ENCODE data around the gene BCL7A.
"Not testable (repeated sequence)": the region's sequence is repeated elsewhere in the genome, so short reads cannot be mapped to it uniquely, and the experiment has no call there.

BCL7A gene

DNA sequence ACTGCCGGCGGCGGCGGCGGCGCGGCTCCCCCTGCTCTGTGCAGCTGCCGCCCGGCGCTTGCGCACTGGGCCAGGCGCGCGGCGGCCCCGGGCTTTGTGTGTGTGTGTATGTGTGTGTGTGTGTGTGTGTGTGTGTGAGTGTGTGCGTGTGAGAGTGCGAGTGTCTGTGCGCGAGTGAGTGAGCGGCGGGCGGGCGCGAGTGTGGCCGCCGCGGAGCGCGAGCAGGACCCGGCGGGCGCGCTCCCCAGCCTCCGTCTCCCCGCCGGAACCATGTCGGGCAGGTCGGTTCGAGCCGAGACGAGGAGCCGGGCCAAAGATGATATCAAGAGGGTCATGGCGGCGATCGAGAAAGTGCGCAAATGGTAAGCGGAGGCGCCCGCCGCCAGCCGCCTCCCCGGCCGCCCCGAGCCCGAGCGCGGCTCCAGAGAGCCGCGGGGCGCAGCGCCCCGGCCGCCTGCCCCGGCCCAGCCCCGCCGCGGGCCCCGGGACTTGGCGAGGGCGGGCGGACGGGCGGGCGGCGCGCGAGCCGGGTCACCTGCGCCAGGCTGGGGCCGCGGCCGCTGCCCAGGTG, at the start of gene BCL7A:
TSS of gene BCL7A (plus strand) at position 63 of the 571 bp plus-strand sequence. CDS start at position 271, 208 bp downstream.
- DNase-seq (ENCODE audit: low read depth in 2 of 2, low spot score in 1 of 2): no peak

DNA sequence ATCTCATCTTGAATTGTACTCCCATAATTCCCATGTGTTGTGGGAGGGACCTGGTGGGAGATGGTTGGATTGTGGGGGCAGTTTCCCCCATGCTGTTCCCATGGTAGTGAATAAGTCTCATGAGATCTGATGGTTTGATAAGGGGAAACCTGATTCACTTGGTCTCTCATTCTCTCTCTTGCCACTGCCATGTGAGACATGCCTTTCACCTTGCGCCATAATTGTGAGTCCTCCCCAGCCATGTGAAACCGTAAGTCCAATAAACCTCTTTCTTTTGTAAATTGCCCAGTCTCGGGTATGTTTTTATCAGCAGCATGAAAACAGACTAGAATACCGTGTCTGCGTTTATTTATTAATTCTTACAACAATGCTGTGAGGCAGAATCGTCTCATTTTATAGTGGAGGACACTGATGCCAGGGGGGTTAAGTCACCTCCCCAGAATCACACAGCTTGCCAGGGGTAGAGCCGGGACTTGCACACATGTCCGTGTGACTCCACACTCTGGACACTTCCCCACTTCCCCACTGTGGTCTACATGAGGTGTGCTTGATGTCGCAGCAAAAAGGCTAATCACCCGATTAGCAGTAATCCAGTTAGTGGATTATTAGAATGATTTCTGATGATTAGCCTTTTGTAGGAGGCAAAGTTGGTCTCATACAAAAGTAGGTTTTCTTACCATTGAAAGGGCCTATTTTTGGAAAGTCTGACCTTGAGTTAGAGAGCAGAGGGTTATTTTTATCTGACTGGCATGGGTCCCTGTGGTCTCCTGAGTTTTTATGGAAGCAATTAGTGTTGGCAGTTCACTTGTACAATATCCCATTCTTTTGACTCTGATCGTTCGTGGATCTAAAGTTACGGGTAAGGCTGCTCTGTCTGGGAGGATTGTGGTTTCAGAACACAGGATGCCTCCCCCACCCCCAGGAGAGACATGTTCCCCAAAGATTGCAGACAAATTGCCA, 47.4 kb upstream of the BCL7A start:
- DNase-seq (ENCODE audit: low read depth in 2 of 2, low spot score in 1 of 2): no peak

DNA sequence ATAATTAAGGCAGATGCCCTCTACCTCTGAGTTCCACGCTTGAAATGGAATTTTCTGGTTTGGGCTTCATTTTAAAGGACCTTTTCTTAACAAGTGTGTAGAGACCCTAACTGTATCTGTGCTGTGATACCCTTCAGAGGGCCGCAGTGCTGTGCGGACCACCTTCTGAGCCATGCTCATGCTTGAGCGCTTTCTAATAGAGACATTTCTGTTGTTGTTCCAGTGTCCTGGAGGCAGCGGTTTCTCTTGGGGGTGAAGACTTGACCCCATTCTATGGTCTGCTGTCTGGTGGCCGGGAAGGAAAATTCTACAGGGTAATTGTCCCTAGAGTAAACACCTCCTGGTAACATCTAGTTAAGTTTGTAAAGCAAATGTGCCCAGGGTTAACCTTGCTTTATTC, 46.7 kb upstream of the BCL7A start:
- DNase-seq (ENCODE audit: low read depth in 2 of 2, low spot score in 1 of 2): no peak

DNA sequence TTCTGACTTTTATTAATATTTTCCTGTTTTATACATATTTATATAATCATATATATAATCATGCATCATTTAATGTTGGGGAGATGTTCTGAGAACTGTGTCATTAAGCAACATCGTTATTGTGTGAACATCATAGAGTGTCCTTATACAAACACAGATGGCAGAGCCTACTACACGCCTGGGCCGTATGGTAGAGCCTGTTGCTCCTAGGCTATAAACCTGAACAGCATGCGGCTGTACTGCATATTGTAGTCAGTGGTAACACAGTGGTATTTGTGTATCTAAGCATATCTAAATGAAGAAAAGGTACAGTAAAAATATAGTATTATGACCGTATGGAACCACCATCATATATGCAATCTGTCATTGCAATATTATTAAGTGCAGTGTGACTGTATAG, 44.7 kb upstream of the BCL7A start:
- no peak for DNase-seq (ENCODE audit: low read depth in 2 of 2, low spot score in 1 of 2)

DNA sequence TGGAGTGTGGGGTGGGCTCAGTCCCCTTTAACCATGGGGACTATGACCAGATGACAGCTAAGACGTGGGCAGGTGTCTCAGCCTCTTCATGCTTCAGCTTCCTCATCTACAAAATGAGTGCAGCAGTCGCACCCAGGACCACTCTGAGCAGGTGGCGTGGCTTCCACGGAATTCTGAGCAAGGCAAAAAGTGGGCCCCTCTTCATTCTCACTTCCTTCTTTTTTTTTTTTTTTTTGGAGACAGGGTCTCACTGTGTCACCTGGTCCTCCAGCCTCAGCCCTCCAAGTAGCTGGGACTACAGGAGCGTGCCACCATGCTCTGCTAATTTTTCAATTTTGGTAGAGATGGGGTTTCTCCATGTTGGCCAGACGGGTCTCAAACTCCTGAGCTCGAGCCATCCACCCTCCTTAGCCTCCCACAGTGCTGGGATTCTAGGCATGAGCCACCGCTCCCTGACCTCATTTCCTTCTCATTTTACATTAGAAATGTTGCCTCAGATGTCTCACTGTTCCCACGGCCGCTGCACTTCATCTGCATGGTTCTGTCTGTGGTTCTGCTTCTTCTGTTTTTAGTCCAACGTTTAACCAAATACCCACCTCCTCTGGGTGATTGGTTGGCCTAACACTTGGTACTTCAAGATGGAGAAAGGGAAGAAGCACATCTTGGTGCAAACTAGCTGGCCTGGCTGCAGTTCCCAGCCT, 41.3 kb upstream of the BCL7A start:
- DNase-seq (ENCODE audit: low read depth in 2 of 2, low spot score in 1 of 2): no peak

DNA sequence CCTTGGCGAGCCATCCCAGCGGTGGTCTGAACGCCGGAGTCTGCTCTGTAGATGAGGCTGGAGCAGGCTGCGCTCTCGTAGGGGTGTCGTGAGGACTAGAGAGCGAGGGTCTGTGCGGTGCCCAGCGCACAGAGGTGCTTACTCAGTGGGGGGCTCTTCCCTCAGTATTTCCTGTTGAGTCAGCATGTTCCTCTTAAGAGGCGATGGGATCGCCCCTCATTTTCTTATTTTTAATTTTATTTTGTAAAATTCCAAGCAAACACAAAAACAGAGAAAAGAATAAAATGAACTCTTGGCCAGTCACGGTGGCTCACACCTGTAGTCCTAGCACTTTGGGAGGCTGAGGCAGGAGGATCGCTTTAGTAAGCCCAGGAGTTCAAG, 40.8 kb upstream of the BCL7A start:
- no peak for DNase-seq (ENCODE audit: low read depth in 2 of 2, low spot score in 1 of 2)

DNA sequence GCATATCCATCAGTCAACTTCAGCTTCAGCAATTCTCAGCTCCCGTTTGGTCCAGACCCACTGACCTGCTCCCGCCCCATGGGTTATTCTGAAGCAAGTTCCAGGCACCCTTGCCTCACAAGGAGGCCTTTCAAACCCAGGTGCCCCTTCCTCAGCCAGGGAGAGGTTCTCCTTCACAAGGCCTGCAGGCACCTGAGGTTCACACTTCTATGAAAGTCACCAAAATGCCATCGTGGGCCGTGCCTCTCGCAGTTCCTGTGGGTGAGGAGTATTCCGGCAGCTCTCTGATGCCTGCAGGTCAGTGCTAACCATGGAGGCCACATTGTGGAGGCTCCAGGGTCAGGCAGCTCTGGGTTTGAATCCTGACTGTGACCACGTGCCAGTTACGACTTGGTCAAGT, 40.2 kb upstream of the BCL7A start:
- DNase-seq (ENCODE audit: low read depth in 2 of 2, low spot score in 1 of 2): no peak

DNA sequence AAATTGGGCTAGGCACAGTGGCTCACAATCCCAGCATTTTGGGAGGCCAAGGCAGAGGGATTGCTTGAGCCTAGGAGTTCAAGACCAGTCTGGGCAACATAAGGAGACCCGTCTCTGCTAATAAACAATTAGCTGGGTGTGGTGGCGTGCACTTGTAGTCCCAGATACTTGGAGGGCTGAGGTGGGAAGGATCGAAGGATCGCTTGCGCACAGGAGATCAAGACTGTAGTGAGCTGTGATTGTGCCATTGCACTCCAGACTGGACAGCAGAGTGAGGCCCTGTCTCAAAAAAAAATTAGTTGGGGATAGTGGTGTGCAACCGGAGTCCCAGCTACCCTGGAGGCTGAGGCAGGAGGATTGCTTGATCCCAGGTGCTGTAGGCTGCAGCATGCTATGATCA, 38.7 kb upstream of the BCL7A start:
- no peak for DNase-seq (ENCODE audit: low read depth in 2 of 2, low spot score in 1 of 2)

DNA sequence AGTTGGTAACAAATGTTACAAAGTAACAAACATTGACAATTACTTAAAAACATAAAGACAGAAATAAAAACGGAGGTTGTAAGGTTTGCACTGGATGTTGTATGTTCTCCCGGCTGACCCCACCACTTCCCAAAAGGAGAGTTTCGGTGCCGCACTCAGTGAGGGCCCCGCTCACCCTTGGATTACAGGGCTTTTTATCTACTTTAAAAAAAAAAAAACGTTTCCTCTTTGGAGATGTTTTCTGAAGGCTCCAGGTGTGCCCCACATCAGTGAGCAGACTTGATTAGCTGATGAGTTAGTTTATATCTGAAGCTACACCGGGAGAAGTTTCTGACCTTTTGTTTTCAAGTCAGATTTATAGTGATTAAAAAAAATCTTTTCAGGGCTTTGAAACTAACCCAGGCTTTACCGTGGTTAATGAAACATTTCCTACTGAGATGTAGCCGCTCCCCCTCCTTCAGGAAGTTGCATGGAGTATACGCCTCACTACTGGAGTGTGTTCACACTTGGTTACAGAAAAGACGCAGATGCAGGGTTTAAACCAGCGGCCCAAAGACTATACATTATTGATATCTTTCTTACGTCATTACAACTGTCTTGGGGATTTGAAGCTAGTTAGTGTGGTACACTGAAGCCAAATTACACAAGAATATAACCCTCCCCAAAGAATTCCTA, 38.0 kb upstream of the BCL7A start:
- DNase-seq (ENCODE audit: low read depth in 2 of 2, low spot score in 1 of 2): no peak

DNA sequence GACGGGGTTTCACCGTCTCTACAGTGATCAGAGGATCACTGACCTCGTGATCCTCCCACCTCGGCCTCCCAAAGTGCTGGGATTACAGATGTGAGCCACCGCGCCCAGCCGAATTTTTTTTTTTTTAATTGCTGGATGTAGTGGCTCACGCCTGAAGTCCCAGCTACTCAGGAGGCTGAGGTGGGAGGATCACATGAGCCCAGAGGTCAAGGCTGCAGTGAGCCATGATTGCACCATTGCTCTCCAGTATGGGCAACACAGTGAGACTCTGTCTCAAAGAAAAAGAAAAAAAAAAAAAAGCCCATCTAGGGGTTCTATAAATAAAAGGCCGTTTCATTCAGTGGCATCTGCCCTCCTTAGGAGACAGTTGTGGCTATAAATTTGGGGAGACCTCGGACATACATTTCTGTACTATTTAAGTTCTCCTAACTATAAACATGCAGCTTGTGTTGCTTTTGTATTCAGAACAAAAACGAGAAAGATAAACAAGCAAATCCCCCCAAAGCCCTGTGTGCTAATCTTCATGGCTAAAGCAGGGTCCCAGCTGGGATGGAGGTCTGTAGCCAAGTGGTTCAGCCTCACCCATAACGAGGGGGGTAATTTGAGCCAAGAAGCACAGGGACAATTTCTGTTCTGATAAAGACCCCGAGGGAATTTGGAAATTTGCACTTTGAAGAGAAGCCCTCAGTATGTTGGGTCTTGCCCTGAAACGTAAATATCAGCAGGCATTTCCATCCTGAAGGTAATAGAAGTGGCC, 35.0 kb upstream of the BCL7A start:
- no peak for DNase-seq (ENCODE audit: low read depth in 2 of 2, low spot score in 1 of 2)

DNA sequence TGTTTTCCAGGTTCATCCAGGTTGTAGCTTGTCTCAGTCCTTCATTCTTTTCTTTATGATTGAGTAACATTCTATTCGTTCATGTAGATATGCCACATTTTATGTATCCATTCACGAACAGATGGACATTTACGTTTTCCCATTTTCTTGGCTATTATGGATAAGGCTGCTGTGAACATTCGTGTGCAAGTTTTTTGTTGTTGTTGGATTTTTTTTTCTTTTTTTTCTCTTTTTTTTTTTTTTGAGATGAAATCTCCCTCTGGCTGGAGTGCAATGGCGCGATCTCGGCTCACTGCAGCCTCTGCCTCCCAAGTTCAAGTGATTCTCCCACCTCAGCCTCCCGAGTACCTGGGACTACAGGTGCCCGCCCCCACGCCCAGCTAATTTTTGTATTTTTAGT, 33.2 kb upstream of the BCL7A start:
- DNase-seq (ENCODE audit: low read depth in 2 of 2, low spot score in 1 of 2): not testable (repeated sequence)

DNA sequence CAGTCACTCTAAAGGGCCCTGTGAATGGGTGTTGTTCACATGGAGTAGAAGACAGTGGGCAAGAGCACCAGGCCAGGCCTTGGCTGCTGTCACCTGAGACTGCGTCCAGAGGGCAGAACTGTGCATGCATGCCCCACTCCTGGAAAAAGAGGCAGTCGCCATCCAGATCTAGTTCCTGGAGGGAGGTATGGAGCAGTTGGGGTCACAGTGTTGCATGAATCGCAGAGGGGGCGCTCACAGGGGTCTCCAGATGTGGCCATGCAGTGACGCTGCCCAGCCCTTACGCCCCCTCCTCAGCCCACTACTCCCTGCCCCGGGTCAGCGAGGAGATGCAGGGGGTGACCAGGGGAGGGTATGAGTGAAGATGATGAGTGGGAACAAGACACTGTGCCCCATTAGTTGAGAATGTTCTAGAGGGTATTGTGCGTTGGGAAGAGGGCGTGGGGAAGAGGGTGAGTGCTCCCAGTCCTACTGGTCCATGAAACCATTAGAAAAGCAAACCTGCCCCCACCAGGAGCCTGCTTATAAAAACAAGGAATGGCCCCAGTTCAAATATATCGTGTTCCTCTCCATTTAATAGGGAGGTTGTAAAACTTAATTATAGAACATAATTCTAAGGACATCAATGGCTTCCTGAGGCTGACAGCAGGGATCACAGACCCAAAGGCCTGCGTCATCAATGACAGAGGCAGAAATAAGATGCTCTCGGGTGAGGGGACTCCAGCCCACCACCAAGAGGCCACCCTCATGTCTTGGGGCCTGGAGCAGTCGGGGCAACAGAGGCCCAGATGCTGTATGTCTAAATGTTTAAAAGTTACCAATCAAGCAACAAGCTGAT, 32.2 kb upstream of the BCL7A start:
- no peak for DNase-seq (ENCODE audit: low read depth in 2 of 2, low spot score in 1 of 2)

DNA sequence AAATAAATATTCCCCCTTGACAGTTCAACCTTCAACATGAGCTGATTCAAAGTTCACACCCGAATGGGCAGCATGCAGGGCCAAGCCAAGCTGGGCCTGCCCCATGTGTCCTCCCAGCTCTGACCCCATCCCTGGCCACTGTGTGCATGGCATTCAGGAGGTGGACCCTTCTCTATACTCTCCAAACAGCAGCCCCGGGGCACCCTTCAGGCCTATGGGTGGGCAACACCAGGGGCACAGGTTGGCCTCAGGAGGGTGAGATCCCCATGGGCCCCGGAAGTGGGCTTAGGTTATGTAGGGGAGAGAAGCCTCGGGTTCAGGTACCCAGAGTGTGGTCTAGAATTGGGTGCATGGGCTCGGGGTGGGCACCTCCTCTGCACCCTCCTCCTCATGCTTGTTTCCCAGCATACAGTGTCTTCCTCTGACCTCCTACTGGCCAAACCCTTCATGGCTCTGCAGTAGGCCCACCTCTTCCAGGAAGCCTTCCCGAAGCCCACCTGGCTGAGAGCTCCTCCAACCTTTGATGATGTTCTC, 31.5 kb upstream of the BCL7A start:
- DNase-seq (ENCODE audit: low read depth in 2 of 2, low spot score in 1 of 2): no peak

DNA sequence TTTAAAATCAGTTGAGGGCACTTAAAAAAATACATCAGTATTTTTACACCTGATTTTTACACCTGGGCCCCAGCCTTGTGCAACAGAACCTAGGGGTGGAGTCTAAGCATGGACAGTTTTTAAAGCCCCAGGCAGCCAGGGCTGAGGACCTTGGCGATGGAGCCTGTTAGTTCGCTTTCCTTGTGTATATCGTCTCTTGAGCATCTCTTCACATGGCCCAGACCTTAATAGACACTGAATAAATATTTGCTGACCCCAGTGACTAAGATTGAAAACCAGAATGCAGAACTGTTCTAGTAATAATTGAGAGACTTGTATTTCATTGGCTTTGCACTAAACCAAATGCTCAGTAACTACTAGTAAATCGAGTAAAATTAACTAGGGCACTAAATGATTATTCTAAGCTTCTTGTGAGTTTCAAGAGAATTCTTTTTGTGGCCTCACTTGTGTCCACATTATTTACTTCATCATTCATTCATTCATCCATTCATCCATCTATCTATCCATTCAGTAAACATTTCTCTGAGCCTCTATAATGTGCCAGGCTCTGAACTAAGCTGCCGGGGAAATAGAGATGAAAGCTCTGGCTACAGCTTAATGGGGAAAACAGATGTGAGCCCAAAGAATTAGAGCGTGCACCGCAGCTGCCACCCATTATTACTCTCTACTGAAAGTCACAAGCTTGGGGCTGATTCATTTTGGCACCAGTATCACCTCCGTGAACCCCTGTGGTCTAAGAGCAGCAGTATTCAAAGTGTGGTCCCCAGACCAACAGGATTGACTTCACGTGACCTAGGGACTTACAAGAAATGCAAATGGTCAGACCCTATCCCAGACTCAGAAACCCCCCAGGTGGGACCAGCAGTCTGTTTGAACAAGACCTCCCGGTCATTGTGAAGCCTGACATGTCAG, 30.7 kb upstream of the BCL7A start:
- DNase-seq (ENCODE audit: low read depth in 2 of 2, low spot score in 1 of 2): no peak

DNA sequence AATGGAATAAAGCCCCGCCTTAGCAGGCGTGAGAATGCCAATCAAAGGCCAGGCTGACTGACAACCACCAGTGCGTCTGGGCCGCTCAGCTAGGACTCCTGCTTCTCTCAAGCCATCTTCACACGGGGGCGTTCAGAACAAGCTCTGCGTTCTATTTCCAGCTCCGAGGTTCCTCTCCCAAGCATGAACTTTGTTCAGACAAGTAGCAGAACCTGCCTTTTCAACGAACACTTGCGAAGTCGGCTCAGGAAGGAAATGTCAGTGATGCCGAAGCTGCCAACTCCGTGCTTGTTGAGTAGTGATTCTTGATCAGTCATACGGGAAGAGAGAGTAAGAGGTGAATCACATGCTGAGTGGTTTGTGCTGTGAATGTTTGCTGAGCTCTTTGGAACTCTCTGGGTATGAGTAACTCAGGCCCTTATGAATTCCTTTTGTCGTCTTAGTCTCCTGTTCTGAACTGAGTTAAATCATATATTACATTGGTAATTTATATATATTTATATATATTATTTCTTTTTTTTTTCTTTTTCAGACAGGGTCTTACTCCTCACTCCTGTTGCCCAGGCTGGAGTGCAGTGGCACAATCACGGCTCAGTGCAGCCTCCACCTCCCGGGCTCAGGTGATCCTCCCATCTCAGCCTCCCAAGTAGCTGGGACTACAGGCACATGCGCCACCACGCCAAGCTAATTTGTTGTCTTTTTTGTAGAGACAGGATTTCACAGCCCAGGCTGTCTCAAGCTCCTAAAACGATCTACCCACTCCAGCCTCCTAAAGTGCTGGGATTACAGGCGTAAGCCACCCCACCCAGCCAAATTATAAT, 29.4 kb upstream of the BCL7A start:
- no peak for DNase-seq (ENCODE audit: low read depth in 2 of 2, low spot score in 1 of 2)

DNA sequence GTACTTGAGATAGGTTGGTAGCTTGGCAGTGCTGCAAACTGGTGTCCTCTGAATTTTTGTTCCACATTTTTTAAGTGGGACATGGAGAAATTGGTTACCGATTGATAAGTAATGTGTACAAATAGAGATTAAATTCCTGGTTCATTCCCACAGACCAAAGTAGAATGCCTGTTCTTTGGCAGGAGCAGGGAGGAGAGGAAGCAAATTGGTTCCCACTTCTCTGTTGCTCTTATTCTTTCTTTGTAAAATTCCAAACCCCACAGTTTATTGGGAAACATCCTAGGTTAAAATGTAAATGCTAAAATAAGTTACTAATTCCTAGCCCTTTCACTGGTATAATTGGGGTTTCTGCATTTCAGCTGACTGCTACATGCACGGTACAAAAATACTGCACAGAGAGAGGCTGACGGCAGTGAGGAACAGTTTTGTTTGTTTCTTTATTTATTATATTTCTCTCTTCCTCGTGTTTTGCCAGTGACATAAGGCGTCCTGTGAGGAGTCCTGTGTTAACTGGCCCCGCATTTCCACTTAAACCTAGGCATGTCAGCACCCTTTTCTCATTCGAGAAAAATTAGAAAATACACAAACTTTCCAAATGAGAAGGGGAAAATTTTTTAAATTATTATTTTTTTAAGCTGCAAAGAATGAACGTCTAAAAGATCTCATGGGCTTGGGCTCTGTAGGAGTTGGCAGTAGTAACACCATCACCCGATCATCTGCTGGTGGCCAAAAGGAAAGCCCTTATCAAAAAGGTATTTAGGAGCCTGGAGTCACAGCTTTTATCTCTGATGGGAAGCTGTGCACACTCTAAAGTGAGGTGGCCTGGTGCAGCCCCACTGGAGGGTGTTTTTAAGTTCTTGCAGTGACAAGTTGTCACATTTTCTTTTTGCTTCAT, 25.4 kb upstream of the BCL7A start:
- DNase-seq (ENCODE audit: low read depth in 2 of 2, low spot score in 1 of 2): no peak
